Subcutaneous adipose tissue (tissue), 4 donors: ENCODE data around the gene DTNB. TPM values are rescaled to one million over a fixed set of nuclear protein-coding genes. Genes with fewer than 3 reads are reported as not detected.

Experiments used
- CTCF ChIP-seq: fragments of 450-650 bp; IDR thresholded peaks from one replicate; pipeline ENCODE4 v1.5.1; 2016; ENCODE audit warnings: low read depth, mild to moderate bottlenecking, control low read depth, antibody characterized with exemption, moderate library complexity
- total RNA-seq, 4 donors: library from RNA; depleted of rRNA; stranded (reverse); fragments of >200 nt; gene quantifications; one replicate each; pipeline ENCODE4 v1.1.0, GENCODE V29; 2016

DTNB gene
- total RNA-seq, 4 donors from 2014 or later = 4.6 to 11.6 (median 7.3) TPM

- TF ChIP-seq CTCF = no peak
Observed at GRCh38 chr2:25401307-25402026, 271.9 kb downstream of the DTNB start.

- TF ChIP-seq CTCF = no peak
Observed at GRCh38 chr2:25400576-25401216, 272.7 kb downstream of the DTNB start.

- TF ChIP-seq CTCF = no peak
Observed at GRCh38 chr2:25400169-25400568, 273.2 kb downstream of the DTNB start.

GRCh38 chr2:25398534-25398933 lies 274.8 kb downstream of the DTNB start:
- no peak for TF ChIP-seq CTCF

- no peak for TF ChIP-seq CTCF
Observed at GRCh38 chr2:25397777-25398176, 275.6 kb downstream of the DTNB start.

GRCh38 chr2:25389161-25389560 lies 284.2 kb downstream of the DTNB start:
- TF ChIP-seq CTCF = no peak

- no peak for TF ChIP-seq CTCF
Observed at GRCh38 chr2:25388491-25388890, 284.9 kb downstream of the DTNB start.
